CD4-positive, alpha-beta T cell treated with Interleukin-4 for 4 hours (primary cell): ENCODE measurements around the gene SLC22A2.
"Not testable (repeated sequence)": the region's sequence is repeated elsewhere in the genome, so short reads cannot be mapped to it uniquely, and the experiment has no call there.

Experiments
- DNase-seq: peaks from one replicate; pipeline ENCODE4 v3.0.0-alpha.2; 2020

SLC22A2 gene

DNA sequence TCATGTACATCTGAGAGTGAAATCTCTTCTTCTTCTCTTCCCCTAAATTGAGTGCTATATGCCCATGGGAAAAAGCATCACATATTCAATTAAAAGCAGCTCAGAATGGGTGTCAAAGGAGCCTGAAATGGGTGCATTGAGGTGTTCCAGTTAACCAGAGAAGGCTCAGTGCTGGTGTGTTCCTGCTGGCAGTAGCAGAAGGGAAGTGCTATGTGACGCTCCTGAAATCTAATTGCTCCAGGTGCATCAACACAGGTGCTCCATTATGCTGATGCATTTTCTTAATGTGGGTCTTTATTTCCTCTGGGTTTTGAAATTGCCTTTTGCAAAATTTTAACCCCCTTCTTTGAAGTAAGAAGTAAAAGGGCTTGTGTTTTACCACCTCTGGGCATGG, 17.9 kb downstream of the SLC22A2 start:
- DNase-seq = no peak

DNA sequence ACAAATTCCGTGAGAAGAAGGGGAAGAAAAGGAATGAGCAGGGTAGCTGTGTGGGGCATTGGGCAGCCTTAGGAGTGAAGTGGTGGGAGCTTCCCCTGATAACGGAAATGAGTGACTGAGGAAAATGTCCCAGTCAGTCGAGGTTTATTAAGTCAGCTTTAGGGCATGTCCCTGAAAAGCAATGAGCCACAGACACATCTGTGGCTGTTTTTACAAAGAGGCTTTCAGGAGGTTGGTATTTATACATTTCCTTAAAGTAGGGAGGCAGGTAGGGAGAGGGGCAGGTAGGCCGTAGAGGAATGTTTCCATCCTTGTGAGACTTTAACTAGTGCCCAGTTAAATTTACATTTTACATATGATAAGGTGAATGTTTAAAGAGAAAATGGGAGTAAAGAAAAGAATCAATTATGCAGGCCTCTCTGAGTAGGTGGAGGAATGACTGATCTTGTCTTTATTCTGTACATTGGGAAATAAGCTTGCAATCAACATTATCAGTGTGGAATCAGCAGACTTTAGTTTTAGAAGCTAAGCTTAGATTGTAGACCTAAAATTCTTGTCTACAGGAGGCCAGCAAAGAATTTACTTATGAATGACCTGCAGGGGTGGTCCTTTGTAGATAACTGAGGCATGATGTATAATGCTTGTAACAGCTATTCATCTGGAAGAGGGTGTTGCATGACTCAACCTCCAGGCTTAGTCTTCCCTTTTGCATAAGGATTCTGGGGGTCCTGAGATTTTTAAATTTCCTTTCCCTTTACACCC, 18.5 kb downstream of the SLC22A2 start:
- DNase-seq = no peak

DNA sequence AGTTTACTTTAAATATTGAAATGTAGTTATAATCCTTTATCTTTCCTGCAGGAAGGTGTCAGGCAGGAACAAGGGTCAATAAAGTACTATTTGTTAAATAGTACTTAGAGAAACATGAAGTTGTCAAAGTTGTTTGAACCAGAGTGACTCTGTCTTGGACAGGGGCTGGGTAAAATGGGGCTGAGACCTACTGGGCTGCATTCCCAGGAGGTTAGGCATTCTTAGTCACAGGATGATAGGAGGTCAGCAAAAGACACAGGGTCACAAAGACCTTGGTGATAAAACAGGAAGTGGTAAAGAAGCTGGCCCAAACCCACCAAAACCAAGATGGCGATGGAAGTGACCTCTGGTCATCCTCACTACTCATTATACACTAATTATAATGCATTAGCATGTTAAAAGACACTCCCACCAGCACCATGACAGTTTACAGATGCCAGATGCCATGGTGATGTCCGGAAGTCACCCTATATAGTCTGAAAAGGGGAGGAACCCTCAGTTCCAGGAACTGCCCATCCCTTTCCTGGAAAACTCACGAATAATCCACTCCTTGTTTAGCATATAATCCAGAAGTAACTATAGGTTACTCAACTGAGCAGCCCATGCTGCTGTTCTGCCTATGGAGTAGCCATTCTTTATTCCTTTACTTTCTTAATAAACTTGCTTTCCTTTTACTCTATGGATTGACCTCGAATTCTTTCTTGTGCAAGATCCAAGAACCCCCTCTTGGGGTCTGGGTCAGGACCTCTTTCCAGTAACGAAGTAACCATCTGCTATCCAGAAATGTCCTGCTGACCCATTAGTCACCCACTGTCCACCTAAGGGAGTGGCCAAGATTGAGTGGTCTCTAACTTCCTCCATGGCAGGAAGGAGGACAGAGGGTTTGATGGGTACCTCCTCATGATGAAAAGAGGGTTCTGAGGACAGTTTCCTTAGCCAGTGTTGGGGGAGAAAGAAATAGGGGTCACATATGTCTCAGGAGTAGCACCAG, 19.6 kb downstream of the SLC22A2 start:
- DNase-seq = no peak

DNA sequence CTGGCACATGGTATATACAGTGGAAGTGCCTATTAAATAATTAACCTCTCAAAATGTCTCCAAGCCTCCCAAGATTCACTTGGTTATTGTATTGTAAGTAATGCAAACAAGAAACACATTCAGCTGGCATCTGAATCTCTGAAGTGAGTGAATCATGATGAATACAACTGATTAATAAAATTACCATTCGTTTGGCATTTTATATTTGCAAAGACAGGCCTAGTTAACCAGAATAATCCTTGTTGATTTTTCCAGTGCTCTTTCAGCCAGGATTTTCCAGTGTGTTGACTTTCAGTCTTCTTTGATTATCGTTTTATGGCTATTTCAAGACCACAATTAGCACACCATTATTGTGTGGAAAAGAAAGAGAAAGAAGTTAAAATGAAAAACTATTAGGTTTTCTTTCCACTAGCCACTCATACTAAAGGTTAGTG, 20.3 kb downstream of the SLC22A2 start:
- no peak for DNase-seq

DNA sequence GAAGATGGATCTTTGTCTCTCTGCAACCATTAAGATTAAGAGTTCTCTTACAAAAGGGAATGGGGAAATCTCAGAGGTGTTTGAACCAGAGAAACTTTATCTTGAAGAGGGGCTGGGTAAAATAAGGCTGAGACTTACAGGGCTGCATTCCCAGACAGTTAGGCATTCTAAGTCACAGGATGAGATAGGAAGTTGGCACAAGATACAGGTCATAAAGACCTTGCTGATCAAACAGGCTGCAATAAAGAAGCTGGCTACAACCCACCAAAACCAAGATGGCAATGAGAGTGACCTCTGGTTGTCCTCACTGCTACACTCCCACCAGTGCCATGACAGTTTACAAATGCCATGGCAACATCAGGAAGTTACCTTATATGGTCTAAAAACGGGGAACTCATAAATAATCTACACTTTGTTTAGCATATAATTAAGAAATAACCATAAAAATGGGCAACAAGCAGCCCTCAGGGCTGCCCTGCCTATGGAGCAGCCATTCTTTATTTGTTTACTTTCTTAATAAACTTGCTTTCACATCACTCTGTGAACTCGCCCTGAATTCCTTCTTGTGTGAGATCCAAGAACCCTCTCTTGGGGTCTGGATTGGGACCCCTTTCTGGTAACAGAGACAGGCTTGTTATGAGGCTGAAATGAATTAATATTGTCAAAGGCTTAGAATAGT, 20.9 kb downstream of the SLC22A2 start:
- DNase-seq = not testable (repeated sequence)

DNA sequence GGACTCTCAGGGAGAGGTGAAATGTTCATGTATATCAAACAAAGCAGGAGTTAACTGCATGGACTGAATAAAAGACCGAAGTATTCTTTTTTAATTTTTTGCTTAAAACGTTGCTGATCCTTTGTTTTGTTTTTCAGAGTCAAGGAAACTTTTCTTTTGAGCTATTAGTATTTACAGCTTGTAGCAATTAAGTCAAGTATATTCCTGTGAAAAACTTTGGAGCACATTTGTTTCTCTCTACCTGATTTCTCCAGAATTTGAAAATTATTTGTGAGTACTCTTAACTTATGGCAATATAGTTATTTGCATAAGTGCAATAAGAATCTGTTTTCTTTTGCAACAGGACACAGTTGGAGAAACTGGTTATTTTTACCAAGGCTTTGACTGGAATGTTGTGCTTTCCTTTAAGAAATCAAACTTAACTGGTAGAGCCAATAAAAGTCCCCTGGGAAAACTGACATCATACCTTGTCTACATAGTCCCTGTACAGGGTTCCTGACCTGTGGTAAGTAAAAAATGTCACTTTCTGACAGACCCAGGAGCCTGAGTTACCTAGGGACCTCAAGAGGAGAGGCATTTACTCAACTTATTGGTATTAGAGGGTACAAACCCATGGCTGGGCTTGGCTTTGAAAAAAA, 22.3 kb downstream of the SLC22A2 start:
- DNase-seq = not testable (repeated sequence)

DNA sequence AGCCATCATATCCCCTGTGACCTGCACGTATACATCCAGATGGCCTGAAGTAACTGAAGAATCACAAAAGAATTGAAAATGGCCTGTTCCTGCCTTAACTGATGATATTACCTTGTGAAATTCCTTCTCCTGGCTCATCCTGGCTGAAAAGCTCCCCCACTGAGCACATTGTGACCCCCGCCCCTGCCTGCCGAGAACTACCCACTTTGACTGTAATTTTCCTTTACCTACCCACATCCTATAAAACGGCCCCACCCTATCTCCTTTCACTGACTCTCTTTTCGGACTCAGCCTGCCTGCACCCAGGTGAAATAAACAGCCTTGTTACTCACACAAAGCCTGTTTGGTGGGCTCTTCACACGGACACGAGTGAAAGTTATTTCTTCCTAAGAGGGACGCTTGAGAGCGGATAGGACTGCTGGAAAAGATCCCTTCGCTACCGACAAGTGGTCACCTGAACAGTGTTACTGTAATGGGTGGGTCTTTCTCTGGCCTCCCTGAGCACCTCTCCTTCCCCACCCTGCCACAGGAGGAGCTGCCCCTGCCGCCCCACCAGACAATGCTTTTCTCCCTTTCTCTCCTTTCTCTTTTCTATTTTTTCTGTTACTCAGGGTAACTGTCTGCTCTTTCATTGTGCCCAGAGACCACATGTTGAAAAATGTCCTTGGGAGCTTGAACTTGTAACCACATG, 24.5 kb downstream of the SLC22A2 start:
- DNase-seq = not testable (repeated sequence)

DNA sequence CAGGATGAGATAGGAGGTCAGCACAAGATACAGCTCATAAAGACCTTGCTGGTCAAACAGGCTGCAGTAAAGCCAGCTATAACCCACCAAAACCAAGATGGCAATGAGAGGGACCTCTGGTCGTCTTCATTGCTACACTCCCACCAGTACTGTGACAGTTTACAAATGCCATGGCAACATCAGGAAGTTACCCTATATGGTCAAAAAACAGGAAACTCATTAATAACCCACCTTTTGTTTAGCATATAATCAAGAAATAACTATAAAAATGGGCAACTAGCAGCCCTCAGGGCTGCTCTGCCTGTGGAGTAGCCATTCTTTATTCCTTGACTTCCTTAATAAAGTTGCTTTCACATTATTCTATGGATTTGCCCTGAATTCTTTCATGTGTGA, 30.9 kb downstream of the SLC22A2 start:
- no peak for DNase-seq

DNA sequence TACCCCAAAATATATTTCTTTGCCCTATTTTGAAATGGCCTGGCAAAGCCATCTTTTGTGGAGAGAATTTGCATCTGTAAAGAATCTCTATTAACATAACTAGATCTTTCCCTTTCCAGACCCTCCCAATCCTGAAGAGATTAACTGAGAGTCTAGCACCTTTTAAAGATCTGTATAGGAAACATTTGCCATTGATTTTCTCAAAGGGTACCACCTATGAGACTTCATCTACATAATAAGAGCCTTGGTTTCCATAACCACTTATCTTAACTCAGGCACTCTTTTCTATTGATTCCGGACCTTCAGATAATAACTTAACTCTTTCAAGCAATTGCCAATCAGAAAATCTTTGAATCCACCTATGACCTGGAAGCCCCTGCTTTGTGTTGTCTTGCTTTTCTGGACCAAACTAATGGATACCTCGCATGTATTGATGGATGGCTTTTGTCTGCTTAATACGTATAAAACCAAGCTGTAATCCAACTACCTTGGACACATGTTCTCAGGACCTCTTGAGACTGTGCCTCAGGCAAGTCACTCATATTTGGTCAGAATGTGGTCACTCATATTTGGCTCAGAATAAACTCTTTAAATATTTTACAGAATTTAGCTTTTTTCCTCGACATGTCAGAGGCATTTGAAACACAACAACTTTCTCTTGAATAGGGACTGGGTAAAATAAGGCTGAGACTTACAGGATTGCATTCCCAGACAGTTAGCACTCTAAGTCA, 31.4 kb downstream of the SLC22A2 start:
- DNase-seq = no peak

DNA sequence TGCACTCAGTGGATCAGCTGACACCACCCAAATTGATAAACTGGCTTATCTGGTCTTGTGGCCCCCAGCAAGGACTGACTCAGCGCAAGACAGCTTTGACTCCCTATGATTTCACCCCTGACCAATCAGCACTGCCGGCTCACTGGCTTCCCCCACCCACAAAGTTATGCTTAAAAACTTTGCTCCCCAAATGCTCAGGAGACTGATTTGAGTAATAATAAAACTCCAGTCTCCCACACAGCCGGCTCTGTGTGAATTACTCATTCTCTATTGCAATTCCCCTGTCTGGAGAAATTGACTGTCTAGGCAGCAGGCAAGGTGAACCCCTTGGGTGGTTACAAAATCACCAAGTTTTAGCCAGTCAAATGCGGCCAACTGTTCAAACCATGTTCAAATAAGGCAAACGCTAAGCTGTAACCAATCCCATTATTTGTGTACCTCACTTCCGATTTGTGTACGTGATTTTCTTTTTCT, 32.5 kb downstream of the SLC22A2 start:
- no peak for DNase-seq

DNA sequence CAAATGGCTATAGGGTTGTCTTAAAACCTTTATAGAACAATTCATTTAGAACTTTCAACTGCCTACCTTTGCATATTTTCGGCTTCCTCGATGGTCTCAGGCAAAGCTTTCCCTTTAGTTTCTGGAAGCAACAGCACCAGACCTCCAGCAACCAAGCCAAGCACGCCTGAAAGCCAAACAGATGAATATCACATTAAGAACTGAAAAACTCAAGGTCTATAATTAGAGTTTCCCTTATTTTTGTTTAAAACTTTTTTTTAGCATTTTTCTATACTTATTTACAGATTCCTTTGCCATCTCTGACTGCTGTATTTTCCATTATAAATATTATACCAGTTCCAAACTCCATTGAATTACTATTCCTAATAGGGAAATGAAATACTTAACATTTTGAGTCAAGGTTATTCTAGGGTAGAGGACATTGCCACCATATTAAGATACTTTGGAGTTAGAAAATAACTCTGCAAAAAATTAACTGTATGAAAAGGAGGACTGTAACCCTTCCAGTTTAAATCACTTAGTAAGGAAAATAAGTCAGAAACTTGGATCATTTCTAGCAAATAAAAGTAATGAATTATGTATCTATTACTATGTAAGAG, 33.9 kb downstream of the SLC22A2 start:
- no peak for DNase-seq

DNA sequence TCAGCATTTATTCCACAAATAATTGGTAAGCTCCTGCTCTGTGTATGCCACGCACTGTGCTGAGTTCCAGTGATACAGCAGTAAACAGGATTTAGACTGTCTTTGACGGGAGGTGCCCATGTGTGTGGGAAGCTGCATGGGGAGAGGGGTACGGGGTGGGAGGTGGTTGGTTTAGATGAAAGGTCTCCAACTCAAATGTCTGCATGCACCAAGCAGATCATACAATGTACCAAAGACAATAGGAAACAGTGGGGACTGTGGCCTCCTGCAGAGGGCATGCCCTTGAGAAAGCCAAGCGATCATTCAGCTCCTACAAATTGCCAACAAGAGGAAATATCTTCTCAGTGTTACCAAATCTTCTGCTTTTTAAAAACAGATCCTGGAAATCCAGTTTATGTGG, 36.1 kb downstream of the SLC22A2 start:
- DNase-seq = no peak

DNA sequence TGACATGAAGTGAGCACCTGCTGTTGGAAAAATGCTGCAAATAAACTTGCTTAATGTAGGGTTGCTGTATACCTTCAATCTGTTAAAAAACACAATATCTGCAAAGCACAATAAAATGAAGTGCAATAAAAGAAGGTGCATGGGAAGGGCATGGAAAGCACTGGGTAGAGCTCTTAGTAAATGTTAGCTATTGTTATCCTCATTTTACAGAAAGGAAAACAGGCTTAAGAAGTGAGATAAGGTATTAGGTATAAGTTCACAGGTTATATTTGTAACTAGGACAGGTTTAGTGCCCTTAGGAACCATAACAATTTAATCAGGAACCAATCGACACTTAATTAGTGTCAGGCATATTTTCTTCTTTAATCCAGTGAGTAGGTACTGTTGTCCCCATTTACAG, 36.7 kb downstream of the SLC22A2 start:
- DNase-seq = no peak

DNA sequence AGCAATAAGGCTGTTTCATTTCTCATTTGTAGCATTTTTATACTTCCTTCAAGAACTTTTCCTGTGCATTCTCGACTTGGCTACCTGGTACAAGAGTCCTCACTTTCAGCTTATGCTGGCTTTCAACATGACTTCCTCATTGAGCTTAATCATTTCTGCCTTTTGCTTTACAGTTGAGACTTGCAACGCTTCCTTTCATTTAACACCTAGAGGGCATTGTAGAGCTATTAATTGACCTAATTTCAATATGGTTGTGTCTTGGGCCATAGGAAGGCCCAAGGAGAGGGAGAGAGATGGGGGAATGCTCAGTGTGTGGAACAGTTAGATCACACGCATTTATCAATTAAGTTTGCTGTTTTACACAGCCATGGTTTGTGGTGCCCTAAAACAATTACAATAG, 37.2 kb downstream of the SLC22A2 start:
- no peak for DNase-seq

DNA sequence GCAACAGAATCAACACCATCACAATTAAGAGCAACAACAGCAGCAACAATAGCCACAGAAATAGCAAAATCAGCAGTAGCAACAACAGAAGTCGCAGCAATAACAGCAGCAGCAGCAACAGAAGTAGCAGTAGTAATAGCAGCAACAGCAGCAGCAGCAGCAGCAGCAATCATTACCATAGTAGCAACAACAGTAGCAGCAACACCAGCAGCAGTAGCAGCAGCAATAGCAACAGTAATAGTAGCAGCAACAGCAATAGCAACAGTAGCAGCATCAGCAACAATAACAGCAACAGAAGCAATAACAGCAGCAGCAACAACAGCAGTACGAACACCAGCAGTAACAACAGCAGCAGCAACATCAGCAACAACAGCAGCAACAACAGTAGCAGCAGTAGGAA, 39.8 kb downstream of the SLC22A2 start:
- DNase-seq = no peak

DNA sequence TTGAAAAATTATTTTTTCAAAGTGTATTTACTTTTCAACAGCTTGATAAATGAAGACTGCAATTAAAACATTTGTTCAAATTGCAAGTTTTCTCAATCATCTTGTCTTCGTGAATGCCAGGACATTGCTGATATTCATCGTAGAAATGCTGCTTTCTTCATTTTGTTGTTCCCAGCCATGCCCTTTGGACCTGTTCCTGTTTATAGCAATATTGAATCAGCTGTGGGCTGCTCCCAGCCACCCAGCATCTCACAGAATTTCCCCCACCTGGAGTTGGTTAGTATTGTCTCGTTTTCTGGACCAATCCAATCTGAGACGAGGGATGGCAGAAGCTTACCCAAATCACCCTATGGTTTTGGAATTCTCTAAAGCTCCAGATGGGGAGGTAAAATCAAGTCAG, 40.8 kb downstream of the SLC22A2 start:
- no peak for DNase-seq

DNA sequence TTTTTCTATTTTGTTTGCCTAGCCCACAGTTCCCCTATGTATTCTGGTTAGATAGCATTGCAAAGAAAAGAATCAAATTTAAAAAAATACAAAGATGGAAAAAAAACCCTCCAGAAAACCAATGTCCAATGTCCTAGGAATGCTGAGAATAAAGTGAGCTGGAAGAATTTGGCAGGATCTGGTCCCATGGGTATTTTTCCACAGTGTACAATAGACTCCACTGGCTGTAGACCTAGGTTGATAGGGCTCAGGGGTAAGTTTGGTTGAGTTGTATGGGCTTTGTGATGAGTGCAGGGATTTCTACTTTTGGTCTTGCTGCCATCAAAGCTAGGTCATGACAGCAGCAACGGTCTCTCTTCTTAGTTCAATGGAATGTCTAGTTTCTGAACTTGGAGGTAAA, 41.5 kb downstream of the SLC22A2 start:
- no peak for DNase-seq

DNA sequence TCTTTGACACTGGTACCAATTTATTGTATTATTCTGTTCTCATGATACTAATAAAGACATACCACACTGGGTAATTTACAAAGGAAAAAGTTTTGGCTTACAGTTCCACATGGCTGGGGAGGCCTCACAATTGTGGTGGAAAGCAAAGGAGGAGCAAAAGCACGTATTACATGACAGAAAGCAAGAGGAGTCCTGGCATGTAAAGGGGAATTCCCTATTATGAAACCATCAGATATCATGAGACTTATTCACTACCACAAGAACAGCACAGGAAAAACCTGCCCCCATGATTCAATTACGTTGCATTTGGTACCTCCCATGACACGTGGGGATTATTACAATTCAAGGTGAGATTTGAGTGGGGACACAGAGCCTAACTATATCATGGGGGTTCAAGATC, 43.4 kb downstream of the SLC22A2 start:
- DNase-seq = no peak

DNA sequence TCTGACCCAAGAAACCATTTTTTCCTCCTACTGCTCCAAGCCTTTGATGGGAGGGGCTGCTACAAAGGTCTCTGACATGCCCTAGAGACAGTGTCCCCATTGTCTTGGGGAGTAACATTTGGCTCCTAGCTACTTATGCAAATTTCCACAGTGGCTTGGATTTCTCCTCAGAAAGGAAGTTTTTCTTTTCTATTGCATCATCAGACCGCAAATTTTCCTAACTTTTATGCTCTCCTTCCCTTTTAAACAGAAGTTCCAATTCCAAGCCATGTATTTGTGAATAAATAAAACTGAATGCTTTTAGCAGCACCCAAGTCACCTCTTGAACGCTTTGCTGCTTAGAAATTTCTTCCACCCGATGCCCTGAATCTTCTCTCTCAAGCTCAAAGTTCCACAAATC, 51.0 kb downstream of the SLC22A2 start:
- DNase-seq = no peak

DNA sequence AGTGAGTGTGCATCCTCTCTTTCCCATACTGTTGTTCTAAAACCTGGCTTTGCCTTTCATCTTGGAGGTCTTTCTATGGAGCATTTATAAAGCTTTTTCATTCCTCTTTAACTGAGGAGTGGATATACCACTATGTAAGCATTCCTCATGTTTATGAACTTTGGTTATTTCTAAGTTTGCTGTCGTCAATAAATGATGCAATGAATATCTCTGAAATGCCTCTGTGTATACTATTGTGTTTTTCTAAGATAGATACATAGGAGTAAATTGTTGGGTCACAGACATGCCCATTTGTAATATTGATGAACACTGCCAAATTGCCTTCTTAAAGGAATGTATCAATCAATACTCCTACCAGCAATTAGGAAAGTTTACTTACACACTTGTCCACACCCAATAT, 53.9 kb downstream of the SLC22A2 start:
- no peak for DNase-seq

DNA sequence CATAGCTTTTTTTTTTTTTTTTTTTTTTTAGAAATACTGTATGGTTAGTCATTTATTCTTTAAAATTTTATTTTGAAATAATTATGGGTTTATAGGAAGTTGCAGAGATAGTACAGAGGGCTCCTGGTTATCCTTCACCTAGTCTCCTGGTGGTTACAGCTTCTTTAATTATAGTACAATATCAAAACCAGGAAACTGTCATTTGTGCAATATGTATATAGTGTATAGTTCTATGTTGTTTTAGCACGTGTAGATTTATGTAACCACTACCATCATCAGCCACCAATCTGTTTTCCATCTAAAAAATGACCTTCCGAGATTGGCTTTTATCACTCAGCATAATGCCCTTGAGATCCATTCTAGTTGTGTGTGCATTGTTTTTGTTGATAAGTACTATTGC, 54.7 kb downstream of the SLC22A2 start:
- no peak for DNase-seq
